H9 (cell line): Measurements from ENCODE around the gene RSBN1. TPM values are rescaled to one million over a fixed set of nuclear protein-coding genes. Genes with fewer than 3 reads are reported as not detected.

Experiments used
- DNase-seq: peaks from one replicate; pipeline ENCODE4 v3.0.0-alpha.2; 2017
- H2AFZ ChIP-seq: one replicate; pipeline ENCODE4 v1.6.1; 2013; ENCODE audit warnings: mild to moderate bottlenecking, low read length, control low read depth, moderate library complexity
- H2AK5ac ChIP-seq: 2 replicates; pipeline ENCODE4 v1.6.1; 2013; ENCODE audit warnings: low read length, control low read depth, mixed read lengths; ENCODE audit not compliant: insufficient read length
- H2BK120ac ChIP-seq: one replicate; pipeline ENCODE4 v1.6.1; 2013; ENCODE audit warnings: low read depth, mild to moderate bottlenecking, low read length, control low read depth, inconsistent platforms; ENCODE audit not compliant: poor library complexity, severe bottlenecking
- H2BK12ac ChIP-seq: 2 replicates; pipeline ENCODE4 v1.6.1; 2013; ENCODE audit warnings: low read length, control low read depth, mixed read lengths, low read depth; ENCODE audit not compliant: insufficient read length
- H2BK15ac ChIP-seq: 2 replicates; pipeline ENCODE4 v1.6.1; 2013; ENCODE audit warnings: low read depth, low read length, control low read depth
- H2BK20ac ChIP-seq: one replicate; pipeline ENCODE4 v1.6.1; 2013; ENCODE audit warnings: low read depth, mild to moderate bottlenecking, low read length, control low read depth, inconsistent platforms; ENCODE audit not compliant: poor library complexity, severe bottlenecking
- H2BK5ac ChIP-seq: 2 replicates; pipeline ENCODE4 v1.6.1; 2013; ENCODE audit warnings: low read length, control low read depth, mixed read lengths; ENCODE audit not compliant: insufficient read length
- H3K14ac ChIP-seq: 2 replicates; pipeline ENCODE4 v1.6.1; 2013; ENCODE audit warnings: low read length, control low read depth; ENCODE audit not compliant: insufficient read depth
- H3K18ac ChIP-seq: 2 replicates; pipeline ENCODE4 v1.6.1; 2013; ENCODE audit warnings: low read depth, mild to moderate bottlenecking, mixed read lengths, low read length, control low read depth; ENCODE audit not compliant: insufficient read length
- H3K23ac ChIP-seq: 2 replicates; pipeline ENCODE4 v1.6.1; 2013; ENCODE audit warnings: low read length, control low read depth, mixed read lengths, low read depth; ENCODE audit not compliant: insufficient read length
- H3K23me2 ChIP-seq: 2 replicates; pipeline ENCODE4 v1.6.1; 2013; ENCODE audit warnings: low read depth, mild to moderate bottlenecking, mixed read lengths, low read length, control low read depth; ENCODE audit not compliant: insufficient read length, poor library complexity, severe bottlenecking
- H3K27ac ChIP-seq: 2 replicates; pipeline ENCODE4 v1.5.1; 2013; ENCODE audit warnings: low read length, control low read depth, mixed read lengths, low read depth; ENCODE audit not compliant: insufficient read length
- H3K27me3 ChIP-seq: 2 replicates; pipeline ENCODE4 v1.6.1; 2013; ENCODE audit warnings: low read length, control low read depth, inconsistent platforms; ENCODE audit not compliant: insufficient read depth
- H3K4ac ChIP-seq: 2 replicates; pipeline ENCODE4 v1.6.1; 2013; ENCODE audit warnings: low read depth, mild to moderate bottlenecking, control low read depth, inconsistent platforms, low read length, moderate library complexity
- H3K4me1 ChIP-seq: 2 replicates; pipeline ENCODE4 v1.6.1; 2013; ENCODE audit warnings: low read length, control low read depth, inconsistent platforms; ENCODE audit not compliant: insufficient read depth
- H3K4me2 ChIP-seq: 2 replicates; pipeline ENCODE4 v1.6.1; 2013; ENCODE audit warnings: low read length, control low read depth, mixed read lengths; ENCODE audit not compliant: insufficient read length, insufficient read depth
- H3K56ac ChIP-seq: 2 replicates; pipeline ENCODE4 v1.6.1; 2013; ENCODE audit warnings: low read depth, mild to moderate bottlenecking, mixed read lengths, low read length, control low read depth; ENCODE audit not compliant: insufficient read length
- H3K79me1 ChIP-seq: 2 replicates; pipeline ENCODE4 v1.6.1; 2013; ENCODE audit warnings: low read depth, mild to moderate bottlenecking, moderate library complexity, low read length, control low read depth, inconsistent platforms; ENCODE audit not compliant: insufficient read depth, poor library complexity, severe bottlenecking
- H3K79me2 ChIP-seq: 2 replicates; pipeline ENCODE4 v1.6.1; 2013; ENCODE audit warnings: low read length, control low read depth, inconsistent platforms; ENCODE audit not compliant: insufficient read depth
- H3K9ac ChIP-seq: 2 replicates; pipeline ENCODE4 v1.6.1; 2013; ENCODE audit warnings: low read length, control low read depth, mixed read lengths; ENCODE audit not compliant: insufficient read length; ENCODE audit errors: extremely low read depth
- H3K9me3 ChIP-seq: one replicate; pipeline ENCODE4 v1.6.1; 2013; ENCODE audit warnings: low read depth, low read length, inconsistent platforms; ENCODE audit not compliant: control insufficient read depth
- H3T11ph ChIP-seq: one replicate; pipeline ENCODE4 v1.6.1; 2013; ENCODE audit warnings: mild to moderate bottlenecking, low read length, control low read depth, inconsistent platforms
- H4K20me1 ChIP-seq: one replicate; pipeline ENCODE4 v1.6.1; 2013; ENCODE audit not compliant: control insufficient read depth, insufficient read length, insufficient read depth
- H4K5ac ChIP-seq: 2 replicates; pipeline ENCODE4 v1.6.1; 2013; ENCODE audit warnings: low read depth, mild to moderate bottlenecking, mixed read lengths, low read length, control low read depth; ENCODE audit not compliant: insufficient read length
- H4K8ac ChIP-seq: replicated peaks from 2 replicates; pipeline ENCODE4 v1.6.1; 2013; ENCODE audit warnings: low read length, control low read depth, mixed read lengths, low read depth; ENCODE audit not compliant: insufficient read length
- H4K91ac ChIP-seq: 2 replicates; pipeline ENCODE4 v1.6.1; 2013; ENCODE audit warnings: low read depth, mild to moderate bottlenecking, moderate library complexity, mixed read lengths, low read length, control low read depth; ENCODE audit not compliant: insufficient read length
- H3K27ac Mint-ChIP-seq, 3 experiments: 2 replicates in 2 of 3; 3 replicates in 1 of 3; pipeline ENCODE4 v1.8.0; 2020 to 2021; ENCODE audit warnings: mixed read lengths in 3 of 3, mild to moderate bottlenecking in 1 of 3, moderate library complexity in 1 of 3
- H3K27me3 Mint-ChIP-seq: 2 replicates; pipeline ENCODE4 v1.8.0; 2021; ENCODE audit warnings: low read depth, mild to moderate bottlenecking, moderate library complexity, mixed read lengths
- H3K36me3 Mint-ChIP-seq, 3 experiments: 2 replicates in 2 of 3; 3 replicates in 1 of 3; pipeline ENCODE4 v1.8.0; 2020 to 2021; ENCODE audit warnings: low read depth in 3 of 3, mixed read lengths in 3 of 3; ENCODE audit not compliant: insufficient read depth in 1 of 3
- H3K4me1 Mint-ChIP-seq, 2 experiments: 2 replicates each; pipeline ENCODE4 v1.8.0; 2020; ENCODE audit warnings: mixed read lengths in 2 of 2
- H3K4me3 Mint-ChIP-seq, 2 experiments: 2 replicates in 1 of 2; 3 replicates in 1 of 2; pipeline ENCODE4 v1.8.0; 2020 to 2021; ENCODE audit warnings: mild to moderate bottlenecking in 2 of 2, mixed read lengths in 2 of 2, moderate library complexity in 1 of 2
- H3K9me3 Mint-ChIP-seq, 2 experiments: 2 replicates in 1 of 2; 3 replicates in 1 of 2; pipeline ENCODE4 v1.8.0; 2020; ENCODE audit warnings: mild to moderate bottlenecking in 2 of 2, mixed read lengths in 2 of 2, moderate library complexity in 1 of 2
- CTCF ChIP-seq: fragments of 200-600 bp; sonication (generic); conservative IDR thresholded peaks from 3 replicates; pipeline ENCODE4 v1.8.0; 2021; ENCODE audit warnings: antibody characterized with exemption, mild to moderate bottlenecking
- WGBS: extraction: QIAGEN DNeasy Blood & Tissue Kit; methylation state at CpG from one replicate; pipeline ENCODE4 v1.1.7; 2013; ENCODE audit warnings: missing lambda C conversion rate, low lambda C conversion rate, mixed read lengths; ENCODE audit not compliant: insufficient read length; ENCODE audit errors: extremely low coverage; 5-methylcytosine and 5-hydroxymethylcytosine counted together
- total RNA-seq: library from RNA; stranded (reverse); gene quantifications from 2 replicates; pipeline ENCODE4 v1.2.1, GENCODE V29; 2021

RSBN1 gene
- total RNA-seq, 1 experiment from 2014 or later: 11.0 TPM

DNA sequence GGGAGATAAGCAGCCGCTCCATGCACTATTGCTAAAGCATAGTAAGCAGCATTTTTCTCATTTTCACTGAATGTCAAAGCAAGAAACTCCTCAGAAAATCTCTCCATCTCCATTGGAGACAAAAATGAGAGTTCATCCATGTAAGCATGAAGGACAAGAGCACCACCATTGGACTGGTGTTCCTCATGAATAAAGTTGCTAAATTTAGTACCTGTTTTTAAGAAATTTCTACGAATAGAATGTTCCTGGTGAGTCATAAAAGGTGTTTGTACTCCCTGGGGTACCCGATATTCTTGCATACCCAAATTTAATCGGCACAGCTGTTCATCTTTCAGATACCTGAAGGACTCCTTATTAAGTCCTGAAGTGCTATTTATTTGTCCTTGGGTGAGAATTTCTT is 14.8 kb downstream of the RSBN1 start:
- Histone ChIP-seq H2AFZ (no peak overlapping the region), H3T11ph (no peak overlapping the region)

More for the DNA sequence above, 14.8 kb downstream of the RSBN1 start:
- no peaks in the 10 kb centered on the region for H3K23me2 ChIP-seq
- no peak overlapping the region for H3K4me2 ChIP-seq
- no peaks in the 10 kb centered on the region for H4K20me1 ChIP-seq
- H3K36me3 Mint-ChIP-seq: peaks cover 14 to 37% (median 31%) of the 10 kb centered on the region in 3 experiments; a peak in 5 of 7 replicates
- peaks cover 5 to 10% of the 10 kb centered on the region in 2 experiments for H3K4me1 Mint-ChIP-seq
- H4K8ac ChIP-seq: no peak overlapping the region
- no peak overlapping the region for H3K4me3 Mint-ChIP-seq
- no peak overlapping the region for H2BK5ac ChIP-seq
- H3K27me3 Mint-ChIP-seq: no peaks in the 10 kb centered on the region
- H3K23ac ChIP-seq: no peak overlapping the region
- no peak overlapping the region for H3K14ac ChIP-seq
- H2BK120ac ChIP-seq: no peak overlapping the region
- no peaks in the 10 kb centered on the region for H3K27me3 ChIP-seq
- no peaks in the 10 kb centered on the region for H3K9me3 ChIP-seq
- DNase-seq: no peak
- no peak overlapping the region for H3K4ac ChIP-seq
- H3K9ac ChIP-seq: no peak overlapping the region
- H3K79me1 ChIP-seq: peaks cover 8% of the 10 kb centered on the region
- H3K9me3 Mint-ChIP-seq: no peaks in the 10 kb centered on the region
- TF ChIP-seq CTCF: no peak
- no peak overlapping the region for H3K18ac ChIP-seq
- no peaks in the 10 kb centered on the region for H3K4me1 ChIP-seq
- no peak overlapping the region for H4K5ac ChIP-seq
- no peak overlapping the region for H3K56ac ChIP-seq
- H2BK20ac ChIP-seq: no peak overlapping the region
- no peaks in the 10 kb centered on the region; the same call in 1 of the 2 replicates for H3K79me2 ChIP-seq
- no peak overlapping the region for H2BK15ac ChIP-seq
- H3K27ac Mint-ChIP-seq: peak overlapping the region in 2 of 3 experiments; percentile 25 to 46; a peak in 1 of 7 replicates
- WGBS: no CpG with 5 or more reads among the region's 4 CpGs
- H3K27ac ChIP-seq: no peak overlapping the region
- no peak overlapping the region for H2AK5ac ChIP-seq
- no peak overlapping the region for H2BK12ac ChIP-seq
- H4K91ac ChIP-seq: no peak overlapping the region
